Fibroblast of lung (primary cell): ENCODE data around the gene ATCAY. TPM values are rescaled to one million over a fixed set of nuclear protein-coding genes. Genes with fewer than 3 reads are reported as not detected.
"Not testable (repeated sequence)": the region's sequence is repeated elsewhere in the genome, so short reads cannot be mapped to it uniquely, and the experiment has no call there.

Experiments
- DNase-seq, 2 donors: peaks; one replicate each; pipeline versions ENCODE4 v3.0.0 to v3.0.0-alpha.2; 2010; ENCODE audit warnings: low read depth in 2 of 2
- H2AFZ ChIP-seq: 2 replicates; pipeline ENCODE4 v1.5.1; 2012; ENCODE audit warnings: low read length, control low read depth, inconsistent platforms
- H3K27ac ChIP-seq: 2 replicates; pipeline ENCODE4 v1.5.1; 2011; ENCODE audit warnings: low read length, control low read depth; ENCODE audit not compliant: insufficient read depth
- H3K27me3 ChIP-seq: 2 replicates; pipeline ENCODE4 v1.5.1; 2011; ENCODE audit warnings: mild to moderate bottlenecking, low read length; ENCODE audit not compliant: control insufficient read depth, insufficient read depth
- H3K36me3 ChIP-seq: 2 replicates; pipeline ENCODE4 v1.5.1; 2011; ENCODE audit warnings: low read length; ENCODE audit not compliant: control insufficient read depth, insufficient read depth
- H3K4me1 ChIP-seq: 2 replicates; pipeline ENCODE4 v1.5.1; 2011; ENCODE audit warnings: low read length; ENCODE audit not compliant: control insufficient read depth, insufficient read depth; ENCODE audit errors: extremely low read depth
- H3K4me2 ChIP-seq: 2 replicates; pipeline ENCODE4 v1.5.1; 2011; ENCODE audit warnings: low read length, control low read depth; ENCODE audit not compliant: insufficient read depth; ENCODE audit errors: extremely low read depth
- H3K4me3 ChIP-seq, 4 experiments: fragments of 200-600 bp in 1 of 4; sonication (generic) in 1 of 4; replicated peaks in 1 of 4; 2 replicates each; pipeline ENCODE4 v1.5.1; 2011 to 2016; ENCODE audit warnings: low read length in 4 of 4, low read depth in 3 of 4, mild to moderate bottlenecking in 3 of 4, control low read depth in 2 of 4, inconsistent platforms in 1 of 4, mixed read lengths in 1 of 4; ENCODE audit not compliant: insufficient read depth in 1 of 4; ENCODE audit errors: control extremely low read depth in 1 of 4
- H3K79me2 ChIP-seq: 2 replicates; pipeline ENCODE4 v1.5.1; 2012; ENCODE audit warnings: mild to moderate bottlenecking, low read length, inconsistent platforms; ENCODE audit not compliant: control insufficient read depth, insufficient read depth
- H3K9ac ChIP-seq: 2 replicates; pipeline ENCODE4 v1.5.1; 2011; ENCODE audit warnings: mild to moderate bottlenecking, low read length, control low read depth; ENCODE audit not compliant: insufficient read depth
- H3K9me3 ChIP-seq: 2 replicates; pipeline ENCODE4 v1.5.1; 2012; ENCODE audit warnings: low read depth, low read length; ENCODE audit not compliant: control insufficient read depth, insufficient read depth
- H4K20me1 ChIP-seq: 2 replicates; pipeline ENCODE4 v1.5.1; 2011; ENCODE audit warnings: low read length; ENCODE audit not compliant: control insufficient read depth, insufficient read depth; ENCODE audit errors: extremely low read depth
- EZH2 ChIP-seq: IDR thresholded peaks from 2 replicates; pipeline ENCODE4 v1.5.1; 2012; ENCODE audit warnings: low read length, control low read depth, mild to moderate bottlenecking; ENCODE audit errors: missing control alignments
- polyA plus RNA-seq, 2 donors: library from polyadenylated mRNA; depleted of rRNA in 1 of 2; stranded (reverse) in 1 of 2; unstranded in 1 of 2; fragments of >200 nt; gene quantifications; 2 replicates each; pipeline ENCODE4 v1.2.1, GENCODE V29; 2011 to 2012; ENCODE audit warnings: missing spikeins in 1 of 2
- total RNA-seq: library from RNA; depleted of rRNA; stranded (reverse); fragments of >200 nt; gene quantifications from 2 replicates; pipeline ENCODE4 v1.2.1, GENCODE V29; 2014
- TF ChIP-seq, protein P1 (sequence below), 2 donors: IDR thresholded peaks in 1 of 2; conservative IDR thresholded peaks in 1 of 2; 1 replicate in 1 of 2; 2 replicates in 1 of 2; pipeline ENCODE4 v1.5.1; 2011 to 2012; ENCODE audit warnings: low read length in 2 of 2, control low read depth in 1 of 2, inconsistent platforms in 1 of 2, low read depth in 1 of 2, mild to moderate bottlenecking in 1 of 2

The ATCAY gene
- total and polyA plus RNA-seq, 2 donors (not counting 1 experiment from before 2014, with no cell fraction given), result 0.01 TPM; not detected in 1

- H3K9me3 ChIP-seq, result no peaks in the 10 kb centered on the region
- TF ChIP-seq EZH2, result no peak
- TF ChIP-seq, protein P1, sequence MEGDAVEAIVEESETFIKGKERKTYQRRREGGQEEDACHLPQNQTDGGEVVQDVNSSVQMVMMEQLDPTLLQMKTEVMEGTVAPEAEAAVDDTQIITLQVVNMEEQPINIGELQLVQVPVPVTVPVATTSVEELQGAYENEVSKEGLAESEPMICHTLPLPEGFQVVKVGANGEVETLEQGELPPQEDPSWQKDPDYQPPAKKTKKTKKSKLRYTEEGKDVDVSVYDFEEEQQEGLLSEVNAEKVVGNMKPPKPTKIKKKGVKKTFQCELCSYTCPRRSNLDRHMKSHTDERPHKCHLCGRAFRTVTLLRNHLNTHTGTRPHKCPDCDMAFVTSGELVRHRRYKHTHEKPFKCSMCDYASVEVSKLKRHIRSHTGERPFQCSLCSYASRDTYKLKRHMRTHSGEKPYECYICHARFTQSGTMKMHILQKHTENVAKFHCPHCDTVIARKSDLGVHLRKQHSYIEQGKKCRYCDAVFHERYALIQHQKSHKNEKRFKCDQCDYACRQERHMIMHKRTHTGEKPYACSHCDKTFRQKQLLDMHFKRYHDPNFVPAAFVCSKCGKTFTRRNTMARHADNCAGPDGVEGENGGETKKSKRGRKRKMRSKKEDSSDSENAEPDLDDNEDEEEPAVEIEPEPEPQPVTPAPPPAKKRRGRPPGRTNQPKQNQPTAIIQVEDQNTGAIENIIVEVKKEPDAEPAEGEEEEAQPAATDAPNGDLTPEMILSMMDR (conservative IDR thresholded peaks at IDR 0.05 in 1 of 2, IDR thresholded peaks at IDR 0.05 in 1 of 2; ENCODE audit: low read depth in 1 of 2, low read length in 2 of 2), result no peak
- no peaks in the 10 kb centered on the region for H3K4me1 ChIP-seq
- H3K4me3 ChIP-seq, result no peak overlapping the region
- no peak overlapping the region for H3K27ac ChIP-seq
- H3K4me2 ChIP-seq, result no peak overlapping the region
- no peaks in the 10 kb centered on the region for H4K20me1 ChIP-seq
- no peak overlapping the region for H3K9ac ChIP-seq
- H3K27me3 ChIP-seq, result no peaks in the 10 kb centered on the region
- no peaks in the 10 kb centered on the region for H3K36me3 ChIP-seq
- no peak overlapping the region for H2AFZ ChIP-seq
- DNase-seq, result no peak
- no peaks in the 10 kb centered on the region for H3K79me2 ChIP-seq
These were observed 62.4 kb downstream of the ATCAY start for GRCh38 chr19:3942790-3943409.

DNA sequence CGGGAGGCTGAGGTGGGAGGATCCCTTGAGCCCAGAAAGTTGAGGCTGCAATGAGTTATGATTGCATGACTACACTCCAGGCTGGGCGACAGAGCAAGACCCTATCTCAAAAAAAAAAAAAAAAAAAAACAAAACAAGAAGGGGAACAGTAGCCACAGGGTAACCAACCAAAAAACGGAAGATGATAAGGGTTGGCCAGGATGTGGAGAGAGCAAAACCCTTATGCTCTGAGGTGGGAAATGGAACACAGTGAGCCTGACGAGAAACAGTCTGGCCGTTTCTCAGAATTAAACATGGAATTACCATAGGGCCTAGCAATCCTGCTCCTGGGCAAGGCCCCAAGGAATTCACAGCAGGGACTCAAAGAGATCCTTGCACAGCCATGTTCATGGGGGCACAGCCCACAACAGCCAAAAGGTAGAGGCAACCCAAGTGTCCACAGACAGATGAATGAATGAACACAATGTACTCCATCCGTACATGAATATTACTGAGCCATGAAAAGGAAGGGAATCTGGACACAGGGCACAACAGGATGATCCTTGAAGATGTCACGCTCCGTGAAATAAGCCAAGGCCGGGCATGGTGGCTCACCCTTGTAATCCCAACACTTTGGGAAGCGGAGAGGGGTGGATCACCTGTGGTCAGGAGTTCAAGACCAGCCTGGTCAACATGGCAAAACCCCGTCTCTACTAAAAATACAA, 63.7 kb downstream of the ATCAY start:
- H2AFZ ChIP-seq, result no peak overlapping the region
- H3K27me3 ChIP-seq, result no peaks in the 10 kb centered on the region
- no peaks in the 10 kb centered on the region for H3K9me3 ChIP-seq
- no peaks in the 10 kb centered on the region for H3K79me2 ChIP-seq
- TF ChIP-seq, protein P1 (conservative IDR thresholded peaks at IDR 0.05 in 1 of 2, IDR thresholded peaks at IDR 0.05 in 1 of 2; ENCODE audit: low read depth in 1 of 2, low read length in 2 of 2), result no peak
- DNase-seq, result no peak
- no peak overlapping the region for H3K4me3 ChIP-seq
- no peak overlapping the region for H3K9ac ChIP-seq
- no peaks in the 10 kb centered on the region for H3K4me1 ChIP-seq
- H3K36me3 ChIP-seq, result no peaks in the 10 kb centered on the region
- H3K4me2 ChIP-seq, result no peak overlapping the region
- no peak overlapping the region for H3K27ac ChIP-seq
- H4K20me1 ChIP-seq, result no peaks in the 10 kb centered on the region

- Histone ChIP-seq H3K79me2 (no peaks in the 10 kb centered on the region), H4K20me1 (no peaks in the 10 kb centered on the region), H3K4me3 (no peak overlapping the region), H3K9me3 (no peaks in the 10 kb centered on the region), H3K27ac (no peak overlapping the region), H3K36me3 (no peaks in the 10 kb centered on the region), H2AFZ (no peak overlapping the region), H3K4me2 (no peak overlapping the region), H3K4me1 (no peaks in the 10 kb centered on the region), H3K27me3 (no peaks in the 10 kb centered on the region), H3K9ac (no peak overlapping the region)
- DNase-seq, result peak in 1 of 2 donors; percentile 16
- TF ChIP-seq, protein P1 (conservative IDR thresholded peaks at IDR 0.05 in 1 of 2, IDR thresholded peaks at IDR 0.05 in 1 of 2; ENCODE audit: low read depth in 1 of 2, low read length in 2 of 2), result no peak
- TF ChIP-seq EZH2, result no peak
These were observed 65.4 kb downstream of the ATCAY start for GRCh38 chr19:3945838-3946237.

DNA sequence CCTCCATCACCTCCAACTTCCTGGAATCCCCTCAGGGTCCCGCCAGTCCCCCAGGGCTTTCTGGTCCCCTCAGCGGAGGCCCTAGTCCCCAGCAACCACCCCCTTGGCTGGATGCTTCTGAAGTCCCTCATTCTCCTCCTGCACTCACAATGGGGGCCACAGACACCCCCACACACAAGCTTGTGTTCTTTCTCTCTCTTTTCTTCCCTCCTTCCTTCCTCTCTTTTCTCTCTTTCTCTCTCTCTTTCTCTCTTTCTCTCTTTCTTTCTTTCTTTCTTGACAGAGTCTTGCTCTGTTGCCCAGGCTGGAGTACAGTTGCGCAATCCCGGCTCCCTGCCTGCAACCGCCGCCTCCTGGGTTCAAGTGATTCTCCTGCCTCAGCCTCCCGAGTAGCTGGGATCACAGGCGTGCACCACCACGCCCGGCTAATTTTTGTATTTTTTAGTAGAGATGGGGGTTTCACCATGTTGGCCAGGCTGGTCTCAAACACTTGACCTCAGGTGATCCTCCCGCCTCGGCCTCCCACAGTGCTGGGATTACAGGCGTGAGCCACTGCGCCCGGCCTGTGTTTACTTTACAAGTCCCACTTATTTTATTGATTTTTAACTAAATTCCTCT, 66.9 kb downstream of the ATCAY start:
- not testable (repeated sequence) for H3K27ac ChIP-seq, H4K20me1 ChIP-seq, H3K4me3 ChIP-seq, H3K4me2 ChIP-seq, H2AFZ ChIP-seq, H3K27me3 ChIP-seq, H3K4me1 ChIP-seq, H3K9me3 ChIP-seq, DNase-seq, H3K9ac ChIP-seq, H3K79me2 ChIP-seq, H3K36me3 ChIP-seq
